Natural killer cell (primary cell): Measurements from ENCODE around the gene RAD51B. TPM values are rescaled to one million over a fixed set of nuclear protein-coding genes. Genes with fewer than 3 reads are reported as not detected.
A peak's percentile ranks its signal among the peaks of the same experiment; 100 is the strongest.

Experiments used
- ATAC-seq, 3 donors: fragments of 150-1000 bp in 2 of 3; fragments of 200-7000 bp in 1 of 3; cut with Tn5 transposase; 1 replicate in 1 of 3; 2 replicates in 2 of 3; pipeline ENCODE4 v1.10.0; 2021; ENCODE audit warnings: mild to moderate bottlenecking in 2 of 3, moderate library complexity in 2 of 3
- DNase-seq, 2 donors: peaks; one replicate each; pipeline versions ENCODE4 v3.0.0 to v3.0.0-alpha.2; 2013 to 2021; ENCODE audit warnings: mixed read lengths in 1 of 2
- H3K27ac ChIP-seq: one replicate; pipeline ENCODE4 v1.5.1; 2013; ENCODE audit warnings: mild to moderate bottlenecking, low read length
- H3K27me3 ChIP-seq: one replicate; pipeline ENCODE4 v1.6.1; 2013; ENCODE audit warnings: low read length; ENCODE audit not compliant: control insufficient read depth, insufficient read depth
- H3K36me3 ChIP-seq: one replicate; pipeline ENCODE4 v1.6.1; 2013; ENCODE audit warnings: low read length; ENCODE audit not compliant: control insufficient read depth, insufficient read depth
- H3K4me1 ChIP-seq: one replicate; pipeline ENCODE4 v1.6.1; 2013; ENCODE audit warnings: low read length; ENCODE audit not compliant: control insufficient read depth, insufficient read depth
- H3K4me3 ChIP-seq: one replicate; pipeline ENCODE4 v1.5.1; 2013; ENCODE audit warnings: low read length
- H3K9me3 ChIP-seq: one replicate; pipeline ENCODE4 v1.6.1; 2013; ENCODE audit warnings: low read length; ENCODE audit not compliant: control insufficient read depth, insufficient read depth
- H3K27ac Mint-ChIP-seq, 2 donors: one replicate each; pipeline ENCODE4 v1.8.0; 2022; ENCODE audit warnings: mild to moderate bottlenecking in 2 of 2, mixed read lengths in 2 of 2, moderate library complexity in 1 of 2
- H3K27me3 Mint-ChIP-seq, 2 donors: one replicate each; pipeline ENCODE4 v1.8.0; 2022; ENCODE audit warnings: low read depth in 2 of 2, mixed read lengths in 2 of 2
- H3K36me3 Mint-ChIP-seq: one replicate; pipeline ENCODE4 v1.8.0; 2022; ENCODE audit warnings: mixed read lengths
- H3K4me1 Mint-ChIP-seq, 2 donors: one replicate each; pipeline ENCODE4 v1.8.0; 2022; ENCODE audit warnings: mixed read lengths in 2 of 2
- H3K4me3 Mint-ChIP-seq: one replicate; pipeline ENCODE4 v1.8.0; 2022; ENCODE audit warnings: mild to moderate bottlenecking, moderate library complexity, mixed read lengths
- H3K9me3 Mint-ChIP-seq, 2 donors: one replicate each; pipeline ENCODE4 v1.8.0; 2022; ENCODE audit warnings: mixed read lengths in 2 of 2
- WGBS: methylation state at CpG from one replicate; pipeline ENCODE4 v1.1.7; 2013; ENCODE audit warnings: missing lambda C conversion rate; ENCODE audit not compliant: insufficient coverage; 5-methylcytosine and 5-hydroxymethylcytosine counted together
- intact Hi-C: fragments of 100-400 bp; cut with micrococcal nuclease; formaldehyde crosslinking; loops from one replicate; pipeline ENCODE4 v1.14.2; 2022
- total RNA-seq, 4 donors: library from RNA; stranded (reverse); fragments of 120-200 nt in 1 of 4; gene quantifications; one replicate each; pipeline versions ENCODE4 v1.2.3 to v1.2.4, GENCODE V29; 2013 to 2022
- TF ChIP-seq, protein P1 (sequence below): fragments of 200-600 bp; IDR thresholded peaks from one replicate; pipeline ENCODE4 v1.8.0; 2022; ENCODE audit warnings: antibody characterized with exemption

RAD51B gene
- total RNA-seq, 3 donors from 2014 or later (not counting 1 experiment from before 2014, with no cell fraction given) = 28.1 to 37.6 (median 28.6) TPM

DNA sequence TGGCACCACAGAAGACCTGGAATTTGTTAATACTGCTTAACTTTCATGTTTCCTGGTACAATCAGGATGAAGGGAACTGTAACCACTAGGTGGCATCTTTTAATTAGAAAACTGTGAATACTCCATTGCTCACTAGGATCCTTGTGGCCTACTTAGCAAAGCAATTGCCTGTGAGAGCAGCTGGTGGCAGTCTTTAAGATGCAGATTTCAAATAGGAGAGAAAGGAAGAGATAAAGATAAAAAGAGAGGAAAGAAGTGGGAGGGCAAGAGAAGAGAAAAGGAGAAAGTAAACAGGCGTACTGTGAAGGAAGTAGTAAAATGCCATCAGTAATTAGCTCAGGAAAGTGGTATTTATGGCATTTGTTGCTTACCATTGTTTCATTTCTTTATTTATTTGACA, 114.5 kb downstream of the RAD51B start:
- peaks cover 4% of the 10 kb centered on the region for H3K9me3 ChIP-seq
- WGBS = 78% methylated on average over 1 of the region's 1 CpG
- DNase-seq = peak in 1 of 2 donors; percentile 66

DNA sequence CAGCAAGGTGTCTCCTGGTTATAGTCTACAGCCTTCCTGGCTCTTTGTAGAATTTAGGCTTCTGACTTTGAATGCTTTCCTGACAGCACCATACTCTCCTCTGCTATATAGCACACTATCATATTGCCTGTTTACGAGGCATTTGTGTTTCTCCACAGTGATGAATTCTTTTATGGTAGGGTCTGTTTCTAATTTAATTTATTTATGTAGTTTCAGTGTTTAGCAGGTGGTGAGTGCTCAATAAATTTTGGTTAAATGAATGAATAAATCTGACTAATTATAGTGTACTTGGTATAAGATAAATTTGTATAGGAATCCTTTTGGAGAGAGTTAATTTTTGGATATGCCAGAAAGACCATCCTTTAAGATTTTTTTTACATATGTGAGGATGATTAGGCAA, 115.3 kb downstream of the RAD51B start:
- no peaks in the 10 kb centered on the region for H3K27me3 ChIP-seq
- Mint-ChIP-seq H3K27ac (no peak overlapping the region), H3K4me3 (no peak overlapping the region), H3K36me3 (peaks cover 14% of the 10 kb centered on the region), H3K9me3 (peaks cover 3 to 6% of the 10 kb centered on the region in 2 donors), H3K27me3 (no peaks in the 10 kb centered on the region), H3K4me1 (peaks cover 5 to 6% of the 10 kb centered on the region in 2 donors)
- H3K4me1 ChIP-seq = no peaks in the 10 kb centered on the region
- peaks cover 4% of the 10 kb centered on the region for H3K9me3 ChIP-seq
- H3K4me3 ChIP-seq = no peak overlapping the region
- ATAC-seq = no peak
- no peaks in the 10 kb centered on the region for H3K36me3 ChIP-seq
- no peak overlapping the region for H3K27ac ChIP-seq
- TF ChIP-seq, protein P1, sequence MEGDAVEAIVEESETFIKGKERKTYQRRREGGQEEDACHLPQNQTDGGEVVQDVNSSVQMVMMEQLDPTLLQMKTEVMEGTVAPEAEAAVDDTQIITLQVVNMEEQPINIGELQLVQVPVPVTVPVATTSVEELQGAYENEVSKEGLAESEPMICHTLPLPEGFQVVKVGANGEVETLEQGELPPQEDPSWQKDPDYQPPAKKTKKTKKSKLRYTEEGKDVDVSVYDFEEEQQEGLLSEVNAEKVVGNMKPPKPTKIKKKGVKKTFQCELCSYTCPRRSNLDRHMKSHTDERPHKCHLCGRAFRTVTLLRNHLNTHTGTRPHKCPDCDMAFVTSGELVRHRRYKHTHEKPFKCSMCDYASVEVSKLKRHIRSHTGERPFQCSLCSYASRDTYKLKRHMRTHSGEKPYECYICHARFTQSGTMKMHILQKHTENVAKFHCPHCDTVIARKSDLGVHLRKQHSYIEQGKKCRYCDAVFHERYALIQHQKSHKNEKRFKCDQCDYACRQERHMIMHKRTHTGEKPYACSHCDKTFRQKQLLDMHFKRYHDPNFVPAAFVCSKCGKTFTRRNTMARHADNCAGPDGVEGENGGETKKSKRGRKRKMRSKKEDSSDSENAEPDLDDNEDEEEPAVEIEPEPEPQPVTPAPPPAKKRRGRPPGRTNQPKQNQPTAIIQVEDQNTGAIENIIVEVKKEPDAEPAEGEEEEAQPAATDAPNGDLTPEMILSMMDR = no peak
- DNase-seq = no peak
- WGBS = 100% methylated on average over 1 of the region's 1 CpG
- intact Hi-C loops = loop anchor here (2.0 to 10.0 kb wide), 3 partner anchors 100 to 907 kb away; no protein-coding TSS in a partner anchor

More for the DNA sequence above, 114.5 kb downstream of the RAD51B start:
- intact Hi-C loops = loop anchor here (2.0 to 10.0 kb wide), 3 partner anchors 99 to 908 kb away; no protein-coding TSS in a partner anchor
- H3K36me3 ChIP-seq = no peaks in the 10 kb centered on the region
- H3K36me3 Mint-ChIP-seq = peaks cover 17% of the 10 kb centered on the region
- peaks cover 5 to 6% of the 10 kb centered on the region in 2 donors for H3K4me1 Mint-ChIP-seq
- H3K27ac Mint-ChIP-seq = peak overlapping the region in 1 of 2 donors; percentile 2
- peaks cover 3 to 8% of the 10 kb centered on the region in 2 donors for H3K9me3 Mint-ChIP-seq
- TF ChIP-seq, protein P1 = peak; percentile 36
- H3K4me3 Mint-ChIP-seq = no peak overlapping the region
- no peaks in the 10 kb centered on the region for H3K27me3 Mint-ChIP-seq
- H3K27ac ChIP-seq = no peak overlapping the region
- H3K27me3 ChIP-seq = no peaks in the 10 kb centered on the region
- no peaks in the 10 kb centered on the region for H3K4me1 ChIP-seq
- peak; percentile 50 to 77 (median 54) for ATAC-seq
- no peak overlapping the region for H3K4me3 ChIP-seq

DNA sequence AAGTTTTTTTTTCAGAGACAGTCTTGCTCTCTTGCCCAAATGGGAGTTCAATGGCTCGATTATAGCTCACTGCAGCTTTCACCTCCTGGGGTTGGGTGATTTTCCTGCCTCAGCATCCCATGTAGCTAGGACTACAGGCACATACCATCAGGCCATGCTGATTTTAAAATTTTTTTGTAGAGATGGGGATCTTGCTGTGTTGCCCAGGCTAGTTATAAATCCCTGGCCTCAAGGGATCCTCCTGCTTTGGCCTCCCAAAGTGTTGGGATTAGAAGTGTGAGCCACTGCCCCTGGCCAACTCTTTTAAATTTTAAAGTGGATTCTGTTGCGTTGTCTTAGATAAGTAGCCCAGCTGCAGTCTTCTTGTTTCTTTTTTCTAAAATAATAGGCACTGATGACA, 115.8 kb downstream of the RAD51B start:
- H3K4me1 Mint-ChIP-seq = peaks cover 5 to 6% of the 10 kb centered on the region in 2 donors
- H3K9me3 Mint-ChIP-seq = peaks cover 1 to 3% of the 10 kb centered on the region in 2 donors
- peaks cover 4% of the 10 kb centered on the region for H3K9me3 ChIP-seq
- H3K27ac ChIP-seq = no peak overlapping the region
- H3K4me3 Mint-ChIP-seq = no peak overlapping the region
- H3K4me1 ChIP-seq = no peaks in the 10 kb centered on the region
- 98% methylated on average over 2 of the region's 2 CpGs for WGBS
- no peaks in the 10 kb centered on the region for H3K27me3 Mint-ChIP-seq
- no peak for ATAC-seq
- H3K4me3 ChIP-seq = no peak overlapping the region
- TF ChIP-seq, protein P1 = no peak
- no peaks in the 10 kb centered on the region for H3K36me3 ChIP-seq
- H3K27ac Mint-ChIP-seq = no peak overlapping the region
- intact Hi-C loops = loop anchor here (2.0 to 10.0 kb wide), 2 partner anchors 101 to 881 kb away; no protein-coding TSS in a partner anchor
- H3K27me3 ChIP-seq = no peaks in the 10 kb centered on the region
- DNase-seq = no peak
- H3K36me3 Mint-ChIP-seq = peaks cover 9% of the 10 kb centered on the region

GRCh38 chr14:67938071-67938470, 118.5 kb downstream of the RAD51B start:
- no peaks in the 10 kb centered on the region for H3K27me3 Mint-ChIP-seq
- 95% methylated on average over 2 of the region's 2 CpGs for WGBS
- Histone ChIP-seq H3K4me3 (no peak overlapping the region), H3K9me3 (no peaks in the 10 kb centered on the region), H3K27ac (no peak overlapping the region), H3K27me3 (no peaks in the 10 kb centered on the region), H3K4me1 (no peaks in the 10 kb centered on the region), H3K36me3 (no peaks in the 10 kb centered on the region)
- H3K9me3 Mint-ChIP-seq = no peaks in the 10 kb centered on the region
- no peak overlapping the region for H3K27ac Mint-ChIP-seq
- H3K36me3 Mint-ChIP-seq = no peaks in the 10 kb centered on the region
- peaks cover 5 to 6% of the 10 kb centered on the region in 2 donors for H3K4me1 Mint-ChIP-seq
- intact Hi-C loops = loop anchor here (10.0 kb wide), 1 partner anchor 103 kb away; no protein-coding TSS in a partner anchor
- no peak for DNase-seq
- TF ChIP-seq, protein P1 = no peak
- no peak for ATAC-seq
- H3K4me3 Mint-ChIP-seq = no peak overlapping the region
